K562 (cell line): ENCODE measurements around the gene SPEG. TPM values are rescaled to one million over a fixed set of nuclear protein-coding genes. Genes with fewer than 3 reads are reported as not detected.

Source experiments
- ATAC-seq: fragments of 200-7000 bp; cut with Tn5 transposase; 3 replicates; pipeline ENCODE4 v1.9.1; 2020; ENCODE audit warnings: moderate library complexity
- BruUV-seq: library from RNA; stranded (reverse); fragments of 400-500 nt; replicated peaks from 2 replicates; lab custom pipeline; 2021; lab: Mats Ljungman, UMichigan
- CTCF ChIA-PET: fragments of 300-600 bp; formaldehyde crosslinking; extraction: SDS; loops from one replicate; lab custom pipeline; 2021; ENCODE audit warnings: low intra/inter-chr PET ratio; lab: Yijun Ruan, JAX
- POLR2A ChIA-PET: fragments of 300-600, 350-650 bp; sonication (Branson Sonifier 250); formaldehyde crosslinking; extraction: SDS; loops from one replicate; lab custom pipeline; 2021; ENCODE audit warnings: antibody characterized with exemption, inconsistent platforms; lab: Yijun Ruan, JAX
- DNase-seq, 4 experiments: peaks; one replicate each; pipeline versions ENCODE4 v3.0.0 to v3.0.0-alpha.2; 2011 to 2018; ENCODE audit warnings: low spot score in 3 of 4, mixed read lengths in 3 of 4; ENCODE audit errors: extremely low read depth in 1 of 4
- FAIRE-seq: peaks from 2 replicates; lab custom pipeline; 2011; peaks lifted over from hg19 to GRCh38; lab: Jason Lieb, UNC
- H2AFZ ChIP-seq: 2 replicates; pipeline ENCODE4 v1.6.0; 2011; ENCODE audit warnings: low read depth, low read length, control low read depth, inconsistent platforms
- H3K27ac ChIP-seq: fragments of 200-600 bp; 3 replicates; pipeline ENCODE4 v1.8.0; 2011; ENCODE audit warnings: low read depth, mild to moderate bottlenecking, control low read depth, inconsistent platforms, low read length, moderate library complexity, mixed read lengths; ENCODE audit errors: extremely low read depth
- H3K27me3 ChIP-seq, 2 experiments: fragments of 300-600 bp in 1 of 2; 2 replicates in 1 of 2; 3 replicates in 1 of 2; pipeline versions ENCODE4 v1.6.0 to v1.8.0; 2011; ENCODE audit warnings: inconsistent platforms in 2 of 2, low read length in 2 of 2, mild to moderate bottlenecking in 1 of 2, mixed read lengths in 1 of 2, moderate library complexity in 1 of 2; ENCODE audit not compliant: control insufficient read depth in 2 of 2, insufficient read depth in 2 of 2
- H3K36me3 ChIP-seq: fragments of 300-600 bp; 3 replicates; pipeline ENCODE4 v1.8.0; 2011; ENCODE audit warnings: mild to moderate bottlenecking, low read length, inconsistent platforms; ENCODE audit not compliant: control insufficient read depth, insufficient read depth
- H3K4me1 ChIP-seq, 2 experiments: fragments of 200-600 bp in 1 of 2; replicated peaks in 1 of 2; 2 replicates in 1 of 2; 3 replicates in 1 of 2; pipeline versions ENCODE4 v1.5.1 to v1.8.0; 2011; ENCODE audit warnings: inconsistent platforms in 2 of 2, low read length in 2 of 2, mild to moderate bottlenecking in 1 of 2, mixed read lengths in 1 of 2, moderate library complexity in 1 of 2; ENCODE audit not compliant: control insufficient read depth in 2 of 2, insufficient read depth in 2 of 2
- H3K4me2 ChIP-seq: 2 replicates; pipeline ENCODE4 v1.6.1; 2011; ENCODE audit warnings: low read length, control low read depth, inconsistent platforms, mixed read lengths; ENCODE audit not compliant: insufficient read depth
- H3K4me3 ChIP-seq: fragments of 200-600 bp; sonication (generic), shearing (Covaris generic); 2 replicates; pipeline ENCODE4 v1.5.1; 2016; ENCODE audit warnings: control low read depth, inconsistent platforms
- H3K79me2 ChIP-seq: fragments of 200-600 bp; 3 replicates; pipeline ENCODE4 v1.8.0; 2011; ENCODE audit warnings: low read length, inconsistent platforms; ENCODE audit not compliant: control insufficient read depth, insufficient read depth
- H3K9ac ChIP-seq, 2 experiments: 2 replicates each; pipeline versions ENCODE4 v1.6.0 to v1.6.1; 2011; ENCODE audit warnings: low read depth in 2 of 2, low read length in 2 of 2, control low read depth in 1 of 2, inconsistent platforms in 1 of 2, mild to moderate bottlenecking in 1 of 2, mixed read lengths in 1 of 2; ENCODE audit not compliant: insufficient read depth in 1 of 2
- H3K9me1 ChIP-seq: one replicate; pipeline ENCODE4 v1.6.0; 2011; ENCODE audit warnings: inconsistent platforms, mild to moderate bottlenecking, low read length, moderate library complexity; ENCODE audit not compliant: control insufficient read depth, insufficient read depth
- H3K9me3 ChIP-seq: replicated peaks from 2 replicates; pipeline ENCODE4 v1.5.1; 2011; ENCODE audit warnings: low read depth, low read length, inconsistent platforms; ENCODE audit not compliant: control insufficient read depth, insufficient read depth
- H4K20me1 ChIP-seq: replicated peaks from 2 replicates; pipeline ENCODE4 v1.6.1; 2011; ENCODE audit warnings: low read length, inconsistent platforms, mixed read lengths; ENCODE audit not compliant: control insufficient read depth, insufficient read depth
- CBX1 ChIP-seq: sonication (generic); IDR thresholded peaks from 2 replicates; pipeline ENCODE4 v1.6.1; 2016; ENCODE audit warnings: antibody characterized with exemption, low read depth, mild to moderate bottlenecking
- CREB3L1 ChIP-seq: fragments of 450-650 bp; IDR thresholded peaks from 2 replicates; pipeline ENCODE4 v1.6.1; 2014; ENCODE audit warnings: low read depth, mild to moderate bottlenecking, moderate library complexity, borderline replicate concordance
- CSDE1 ChIP-seq, 2 experiments: fragments of 450-650 bp; IDR thresholded peaks; 2 replicates each; pipeline ENCODE4 v1.6.1; 2016; ENCODE audit warnings: mild to moderate bottlenecking in 1 of 2
- GATA2 ChIP-seq: sonication (generic); formaldehyde crosslinking; IDR thresholded peaks from 2 replicates; pipeline ENCODE4 v1.4.0; 2020; ENCODE audit warnings: mild to moderate bottlenecking, missing genetic modification reagents
- POLR2A ChIP-seq: fragments of 450-650 bp; conservative IDR thresholded peaks from 2 replicates; pipeline ENCODE4 v1.6.1; 2016
- TSC22D4 ChIP-seq: fragments of 450-650 bp; IDR thresholded peaks from 2 replicates; pipeline ENCODE4 v1.6.1; 2016; ENCODE audit warnings: missing genetic modification characterization, missing biosample characterization, control low read depth
- ZNF398 ChIP-seq: fragments of 250-450 bp; sonication (Bioruptor Pico); IDR thresholded peaks from 2 replicates; pipeline ENCODE4 v1.8.0; 2021; ENCODE audit warnings: moderate library complexity, mild to moderate bottlenecking, inconsistent platforms
- ZNF609 ChIP-seq: sonication (generic); formaldehyde crosslinking; IDR thresholded peaks from 2 replicates; pipeline ENCODE4 v1.8.1; 2023; ENCODE audit warnings: missing genetic modification reagents, mild to moderate bottlenecking, borderline replicate concordance
- WGBS: fragments of 100-300 bp; shearing (Covaris generic); methylation state at CpG from one replicate; pipeline ENCODE4 v1.1.6; 2016; ENCODE audit warnings: low coverage, mixed read lengths; ENCODE audit not compliant: insufficient coverage; ENCODE audit errors: missing lambda C conversion rate; 5-methylcytosine and 5-hydroxymethylcytosine counted together
- in situ Hi-C: fragments of 300-500 bp; cut with MboI; formaldehyde crosslinking; loops from 4 replicates; pipeline ENCODE4 v1.15.0; 2018; ENCODE audit warnings: inconsistent platforms, mixed read lengths
- intact Hi-C: fragments of 100-400 bp; cut with micrococcal nuclease; formaldehyde crosslinking; loops from 2 replicates; pipeline ENCODE4 v1.14.2; 2022
- polyA plus RNA-seq, 8 experiments: library from polyadenylated mRNA; depleted of rRNA in 4 of 8; stranded (reverse) in 5 of 8; unstranded in 3 of 8; fragments of >200 nt; fragmentation: Nextera tagmentation in 2 of 8; fragmentation: Illumina TruSeq in 1 of 8; extraction: Ambion mirVana in 2 of 8; extraction: Trizol in 1 of 8; gene quantifications; 2 replicates each; pipeline versions ENCODE4 v1.2.1 to v1.2.3, GENCODE V29; 2011 to 2014; ENCODE audit warnings: inconsistent platforms in 1 of 8, missing spikeins in 1 of 8
- total RNA-seq, 7 experiments: library from RNA; depleted of rRNA in 6 of 7; stranded (reverse); fragments of >200 nt in 6 of 7; fragmentation: Illumina TruSeq in 2 of 7; extraction: Trizol in 2 of 7; gene quantifications; 2 replicates each; pipeline versions ENCODE4 v1.2.1 to v1.2.3, GENCODE V29; 2011 to 2021; ENCODE audit warnings: low replicate concordance in 1 of 7

Gene SPEG
- total and polyA plus RNA-seq, 9 of the 15 experiments (the other 6 are each of a cell fraction or from before 2014, with no cell fraction given) = 0.49 to 8.7 (median 3.0) TPM

DNA sequence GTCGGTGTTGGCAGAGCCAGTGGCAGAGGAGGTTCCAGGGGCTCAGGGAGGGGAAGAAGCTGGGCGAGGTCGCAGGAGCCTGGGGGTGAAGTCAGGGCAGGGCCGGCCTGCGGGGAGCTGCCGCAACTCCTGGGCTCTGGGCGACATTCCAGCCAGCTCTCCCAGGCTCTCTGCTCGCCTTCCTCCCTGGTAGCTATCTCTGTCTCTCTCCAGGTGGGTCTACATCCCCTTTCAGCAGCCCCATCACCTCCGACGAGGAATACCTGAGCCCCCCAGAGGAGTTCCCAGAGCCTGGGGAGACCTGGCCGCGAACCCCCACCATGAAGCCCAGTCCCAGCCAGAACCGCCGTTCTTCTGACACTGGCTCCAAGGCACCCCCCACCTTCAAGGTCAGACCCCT, 27.0 kb downstream of the SPEG start:
- intact Hi-C loops (no loop called here), in situ Hi-C loops (no loop called here)
- no peaks in the 10 kb centered on the region for H3K9me1 ChIP-seq
- H3K27ac ChIP-seq = no peak overlapping the region; the same call in 2 of the 3 replicates
- FAIRE-seq (no peak), ATAC-seq (no peak), DNase-seq (no peak)
- no TSS peak for BruUV-seq
- peak overlapping the region; percentile 79; the same call in 1 of the 2 replicates for H2AFZ ChIP-seq
- peaks cover 20 to 44% of the 10 kb centered on the region in 2 experiments for H3K4me1 ChIP-seq
- no peak overlapping the region for H3K4me3 ChIP-seq
- H4K20me1 ChIP-seq = no peaks in the 10 kb centered on the region
- H3K27me3 ChIP-seq = no peaks in the 10 kb centered on the region
- WGBS = 74% methylated on average over 2 of the region's 14 CpGs
- H3K4me2 ChIP-seq = no peak overlapping the region
- TF ChIP-seq GATA2 (CRISPR knock-in tag) (no peak), CREB3L1 (no peak), CBX1 (no peak), CSDE1 (IDR thresholded peaks at IDR 0.05) (no peak), ZNF398 (CRISPR knock-in tag) (no peak), POLR2A (no peak), ZNF609 (CRISPR knock-in tag) (no peak), TSC22D4 (tag) (no peak)
- no peaks in the 10 kb centered on the region for H3K79me2 ChIP-seq
- no peaks in the 10 kb centered on the region for H3K9me3 ChIP-seq
- no peaks in the 10 kb centered on the region for H3K36me3 ChIP-seq
- H3K9ac ChIP-seq = peak overlapping the region; percentile 4 to 88; a peak in 1 of 4 replicates
- CTCF ChIA-PET = no interaction called here
- POLR2A ChIA-PET = no interaction called here
